Aorta (tissue), 5 donors: ENCODE data around the gene ALK. TPM values are rescaled to one million over a fixed set of nuclear protein-coding genes. Genes with fewer than 3 reads are reported as not detected.

Experiments used
- ATAC-seq: fragments of 200-7000 bp; cut with Tn5 transposase; one replicate; pipeline ENCODE4 v1.9.1; 2022; ENCODE audit warnings: moderate library complexity; ENCODE audit not compliant: low FRiP score
- DNase-seq, 2 donors: peaks; one replicate each; pipeline ENCODE4 v3.0.0-alpha.2; 2020
- H3K27ac ChIP-seq, 2 donors: one replicate each; pipeline ENCODE4 v1.5.1; 2013; ENCODE audit warnings: low read length in 2 of 2, mild to moderate bottlenecking in 2 of 2, moderate library complexity in 2 of 2, control low read depth in 1 of 2, inconsistent platforms in 1 of 2, low read depth in 1 of 2
- H3K27me3 ChIP-seq, 2 donors: one replicate each; pipeline ENCODE4 v1.6.1; 2013; ENCODE audit warnings: control low read depth in 1 of 2, low read length in 1 of 2, mild to moderate bottlenecking in 1 of 2, moderate library complexity in 1 of 2; ENCODE audit not compliant: insufficient read depth in 2 of 2, control insufficient read depth in 1 of 2
- H3K36me3 ChIP-seq, 2 donors: one replicate each; pipeline ENCODE4 v1.6.1; 2013; ENCODE audit warnings: control low read depth in 1 of 2, low read length in 1 of 2, mild to moderate bottlenecking in 1 of 2; ENCODE audit not compliant: insufficient read depth in 2 of 2, control insufficient read depth in 1 of 2
- H3K4me1 ChIP-seq, 2 donors: one replicate each; pipeline ENCODE4 v1.6.1; 2013; ENCODE audit warnings: low read length in 2 of 2, control low read depth in 1 of 2, mild to moderate bottlenecking in 1 of 2, moderate library complexity in 1 of 2; ENCODE audit not compliant: insufficient read depth in 2 of 2, control insufficient read depth in 1 of 2
- H3K4me3 ChIP-seq, 2 donors: one replicate each; pipeline ENCODE4 v1.5.1; 2013; ENCODE audit warnings: low read length in 2 of 2, control low read depth in 1 of 2, mild to moderate bottlenecking in 1 of 2
- H3K9me3 ChIP-seq: one replicate; pipeline ENCODE4 v1.6.1; 2013; ENCODE audit warnings: mild to moderate bottlenecking, low read length; ENCODE audit not compliant: control insufficient read depth
- WGBS, 2 donors: extraction: QIAGEN DNeasy Blood & Tissue Kit; methylation state at CpG; one replicate each; pipeline ENCODE4 v1.1.7; 2013; 5-methylcytosine and 5-hydroxymethylcytosine counted together
- intact Hi-C, 2 donors: fragments of 100-400 bp; cut with DNase I; formaldehyde crosslinking; loops; one replicate each; pipeline versions ENCODE4 v1.14.2 to v1.15.0; 2022
- polyA plus RNA-seq, 2 donors: library from polyadenylated mRNA; stranded (reverse); fragments of 200-250 nt; gene quantifications; one replicate each; pipeline ENCODE4 v1.2.3, GENCODE V29; 2013
- total RNA-seq, 2 donors: library from RNA; stranded (reverse); fragmentation: NEBNext Ultra II Directional; extraction: Animal tissue kit (Norgen Biotek cat#: 25700); gene quantifications; one replicate each; pipeline ENCODE4 v1.2.1, GENCODE V29; 2021
- donor health status: healthy with polysubstance abuse.
- donor health status: Bipolar disorder and iron deficiency.
- donor health status: DM: no; HTN: no; CAD: no.
- donor health status: DM: no; HTN: no; CAD: no.
- donor health status: DM: yes; HTN: yes; CAD: no.

ALK gene
- total and polyA plus RNA-seq, 4 donors, result 0.13 to 0.30 TPM; not detected in 2

DNA sequence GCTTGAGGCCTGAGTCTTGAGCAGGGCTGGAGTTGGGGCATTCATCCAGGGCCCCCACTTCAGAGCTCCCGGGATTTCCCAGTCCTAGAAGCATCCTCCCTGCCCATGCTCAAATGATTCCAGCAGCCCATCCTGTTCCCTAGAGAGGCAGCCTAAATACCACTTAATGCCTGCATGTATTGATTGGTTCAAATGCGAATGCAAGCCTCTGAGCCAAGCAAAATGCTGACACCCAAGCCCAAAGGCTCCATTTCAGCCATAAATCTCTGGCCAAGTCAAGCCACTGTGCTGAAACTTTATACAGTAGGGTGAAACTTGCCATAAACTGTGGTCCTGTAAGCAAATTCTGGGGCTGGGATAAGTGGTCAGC, 526.4 kb downstream of the ALK start:
- Histone ChIP-seq H3K27ac (no peak overlapping the region), H3K4me3 (no peak overlapping the region), H3K9me3 (peaks cover 1% of the 10 kb centered on the region), H3K4me1 (no peaks in the 10 kb centered on the region), H3K27me3 (no peaks in the 10 kb centered on the region), H3K36me3 (no peaks in the 10 kb centered on the region)
- no peak for DNase-seq
- no peak for ATAC-seq
- WGBS, 2 donors, result 41 to 55% methylated on average over 2 of the region's 2 CpGs
- intact Hi-C loops, result no loop called here

GRCh38 chr2:29394311-29394980, 526.9 kb downstream of the ALK start:
- Histone ChIP-seq H3K27ac (no peak overlapping the region), H3K4me1 (no peaks in the 10 kb centered on the region), H3K4me3 (no peak overlapping the region), H3K9me3 (peaks cover 1% of the 10 kb centered on the region), H3K36me3 (no peaks in the 10 kb centered on the region), H3K27me3 (no peaks in the 10 kb centered on the region)
- DNase-seq (no peak), ATAC-seq (no peak)
- WGBS, 2 donors, result 22 to 30% methylated on average over 1 of the region's 1 CpG
- intact Hi-C loops, result no loop called here

- no peak for ATAC-seq
- WGBS, 2 donors, result 78 to 91% methylated on average over 1 of the region's 1 CpG
Observed at GRCh38 chr2:29393676-29394075, 527.7 kb downstream of the ALK start.

DNA sequence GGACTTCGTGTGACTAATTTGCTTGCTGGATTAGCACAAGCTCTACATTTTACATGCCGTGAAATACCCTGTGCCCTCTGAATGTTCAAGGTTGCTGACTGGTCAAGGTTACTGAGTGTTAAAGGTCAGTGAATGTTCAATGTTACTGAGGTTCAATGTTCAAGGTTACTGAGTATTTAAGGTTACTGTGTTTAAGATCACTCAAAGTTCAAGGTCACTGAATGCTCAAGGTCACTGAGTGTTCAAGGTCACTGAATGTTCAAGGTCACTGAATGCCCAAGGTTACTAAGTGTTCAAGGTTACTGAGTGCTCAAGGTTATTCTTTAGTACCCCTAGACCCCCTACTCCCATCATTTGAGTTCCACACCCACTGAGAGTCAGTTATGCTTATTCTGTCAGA, 528.6 kb downstream of the ALK start:
- ATAC-seq, result no peak
- Histone ChIP-seq H3K27me3 (peaks cover 0 to 3% of the 10 kb centered on the region in 2 donors), H3K36me3 (no peaks in the 10 kb centered on the region), H3K9me3 (peaks cover 1% of the 10 kb centered on the region), H3K27ac (no peak overlapping the region), H3K4me3 (no peak overlapping the region), H3K4me1 (no peaks in the 10 kb centered on the region)
- 72% methylated on average over 2 of the region's 2 CpGs for WGBS, 2 donors
- no peak for DNase-seq
- intact Hi-C loops, result no loop called here

More at GRCh38 chr2:29393676-29394075, 527.7 kb downstream of the ALK start:
- Histone ChIP-seq H3K4me1 (no peaks in the 10 kb centered on the region), H3K36me3 (no peaks in the 10 kb centered on the region), H3K27ac (no peak overlapping the region), H3K27me3 (peaks cover 0 to 3% of the 10 kb centered on the region in 2 donors), H3K4me3 (no peak overlapping the region), H3K9me3 (peaks cover 1% of the 10 kb centered on the region)
- intact Hi-C loops, result no loop called here
- DNase-seq, result no peak

DNA sequence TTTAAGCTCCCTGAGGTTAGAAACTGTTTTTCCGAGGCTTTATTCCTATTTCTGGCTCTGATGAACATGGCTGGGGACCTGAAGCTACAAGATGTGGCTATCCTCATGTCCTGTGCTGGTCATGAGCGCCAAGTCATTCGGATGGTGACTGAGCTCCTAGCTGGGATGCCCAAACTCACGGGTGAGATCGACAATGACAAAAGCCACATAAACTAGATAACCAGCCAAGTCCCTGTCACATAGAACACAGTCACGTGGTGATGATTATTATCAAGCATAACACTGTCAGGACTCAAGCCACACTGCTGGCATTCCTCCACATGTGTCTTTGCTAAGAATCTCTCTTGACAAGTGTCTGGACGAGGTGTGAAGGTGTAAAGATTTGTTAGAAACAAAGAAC, 531.2 kb downstream of the ALK start:
- intact Hi-C loops, result no loop called here
- Histone ChIP-seq H3K4me1 (no peaks in the 10 kb centered on the region), H3K27me3 (peaks cover 0 to 3% of the 10 kb centered on the region in 2 donors), H3K27ac (no peak overlapping the region), H3K4me3 (no peak overlapping the region), H3K36me3 (no peaks in the 10 kb centered on the region), H3K9me3 (peaks cover 1% of the 10 kb centered on the region)
- ATAC-seq, result no peak
- 59 to 65% methylated on average over 7 of the region's 7 CpGs for WGBS, 2 donors
- DNase-seq, result no peak

- DNase-seq (no peak), ATAC-seq (no peak)
- Histone ChIP-seq H3K9me3 (peaks cover 1% of the 10 kb centered on the region), H3K27ac (no peak overlapping the region), H3K4me3 (no peak overlapping the region), H3K27me3 (peaks cover 0 to 3% of the 10 kb centered on the region in 2 donors), H3K36me3 (no peaks in the 10 kb centered on the region), H3K4me1 (no peaks in the 10 kb centered on the region)
- 81 to 85% methylated on average over 7 of the region's 7 CpGs for WGBS, 2 donors
- intact Hi-C loops, result no loop called here
Observed at GRCh38 chr2:29389686-29390085, 531.7 kb downstream of the ALK start.

GRCh38 chr2:29388071-29388470, 533.3 kb downstream of the ALK start:
- H3K27ac ChIP-seq, result no peak overlapping the region
- H3K4me3 ChIP-seq, result no peak overlapping the region
- no peak for ATAC-seq
- no peaks in the 10 kb centered on the region for H3K36me3 ChIP-seq
- intact Hi-C loops, result no loop called here
- DNase-seq, result no peak
- H3K4me1 ChIP-seq, result no peaks in the 10 kb centered on the region
- WGBS, 2 donors, result 58 to 63% methylated on average over 2 of the region's 2 CpGs
- peaks cover 1% of the 10 kb centered on the region for H3K9me3 ChIP-seq
- peaks cover 0 to 3% of the 10 kb centered on the region in 2 donors for H3K27me3 ChIP-seq

- Histone ChIP-seq H3K9me3 (peaks cover 1% of the 10 kb centered on the region), H3K27ac (no peak overlapping the region), H3K36me3 (no peaks in the 10 kb centered on the region), H3K4me3 (no peak overlapping the region), H3K4me1 (no peaks in the 10 kb centered on the region), H3K27me3 (no peaks in the 10 kb centered on the region)
- ATAC-seq (no peak), DNase-seq (no peak)
- WGBS, 2 donors, result 44 to 45% methylated on average over 2 of the region's 2 CpGs
- intact Hi-C loops, result no loop called here
Observed at GRCh38 chr2:29382486-29382885, 538.9 kb downstream of the ALK start.

DNA sequence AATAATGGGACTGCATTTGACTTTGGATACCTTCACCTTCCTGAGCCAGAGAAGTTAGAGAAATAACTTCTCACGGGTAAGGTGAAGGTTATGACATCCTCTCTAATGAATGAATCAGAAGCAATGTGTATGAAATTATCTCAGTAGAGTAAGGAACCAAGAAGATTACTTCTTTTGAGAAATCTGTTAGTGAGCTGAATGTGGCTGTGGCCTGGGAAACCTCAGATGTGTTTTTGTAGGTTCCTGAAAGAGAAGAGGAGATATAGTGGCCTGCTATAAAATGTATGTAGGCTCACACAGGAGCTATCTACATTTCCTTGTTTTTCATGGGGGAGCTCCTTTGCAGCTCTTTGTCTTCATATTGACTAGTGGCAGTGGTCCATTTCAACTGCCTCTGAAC, 543.6 kb downstream of the ALK start:
- intact Hi-C loops, result no loop called here
- Histone ChIP-seq H3K27ac (no peak overlapping the region), H3K27me3 (no peaks in the 10 kb centered on the region), H3K4me3 (no peak overlapping the region), H3K36me3 (no peaks in the 10 kb centered on the region), H3K9me3 (peaks cover 1% of the 10 kb centered on the region), H3K4me1 (no peaks in the 10 kb centered on the region)
- DNase-seq, result no peak
- no peak for ATAC-seq
- WGBS, 2 donors, result 66 to 75% methylated on average over 1 of the region's 1 CpG
